GM10248 (cell line): Measurements from ENCODE around the gene FKBP15.
"Not testable (repeated sequence)": the region's sequence is repeated elsewhere in the genome, so short reads cannot be mapped to it uniquely, and the experiment has no call there.

ENCODE experiments used
- CTCF ChIA-PET: fragments of 300-600 bp; sonication (Branson Sonifier 250); formaldehyde crosslinking; extraction: SDS; loops from one replicate; lab custom pipeline; 2021; ENCODE audit warnings: antibody characterized with exemption; lab: Yijun Ruan, JAX
- POLR2A ChIA-PET: fragments of 350-650 bp; sonication (Branson Sonifier 250); formaldehyde crosslinking; extraction: SDS; loops from one replicate; lab custom pipeline; 2020; ENCODE audit warnings: antibody characterized with exemption; lab: Yijun Ruan, JAX
- DNase-seq: peaks from one replicate; pipeline ENCODE4 v3.0.0; 2012; ENCODE audit errors: extremely low spot score
- CTCF ChIP-seq: IDR thresholded peaks from 2 replicates; pipeline ENCODE4 v1.5.1; 2012; ENCODE audit warnings: mild to moderate bottlenecking, low read depth; ENCODE audit errors: extremely low read depth, missing control alignments, control extremely low read depth

The FKBP15 gene

GRCh38 chr9:113143432-113144227 is 77.4 kb downstream of the FKBP15 start:
- ChIA-PET POLR2A (no interaction called here), CTCF (interaction anchor here (1.0 to 3.6 kb wide), 4 partner anchors 13 to 223 kb away, joined by 3 to 13 read pairs (median 3); no protein-coding TSS in a partner anchor)
- no peak for TF ChIP-seq CTCF
- no peak for DNase-seq

- DNase-seq, POLR2A ChIA-PET: not testable (repeated sequence)
- CTCF ChIA-PET = interaction anchor here (1.1 kb wide), 1 partner anchor 9 kb away, joined by 3 read pairs; no protein-coding TSS in a partner anchor
Observed at GRCh38 chr9:113140896-113141295, 80.2 kb downstream of the FKBP15 start.

- ChIA-PET CTCF (interaction anchor here (1.4 kb wide), 1 partner anchor 10 kb away, joined by 6 read pairs; no protein-coding TSS in a partner anchor), POLR2A (no interaction called here)
- DNase-seq = no peak
- no peak for TF ChIP-seq CTCF
Observed at GRCh38 chr9:113139953-113140352, 81.1 kb downstream of the FKBP15 start.

- no peak for TF ChIP-seq CTCF
- CTCF ChIA-PET = interaction anchor here (1.4 kb wide), 1 partner anchor 10 kb away, joined by 6 read pairs; no protein-coding TSS in a partner anchor
- no peak for DNase-seq
- POLR2A ChIA-PET = no interaction called here
Observed at GRCh38 chr9:113139225-113139829, 81.8 kb downstream of the FKBP15 start.

GRCh38 chr9:113138760-113139159 is 82.3 kb downstream of the FKBP15 start:
- DNase-seq = no peak
- ChIA-PET POLR2A (no interaction called here), CTCF (interaction anchor here (1.4 kb wide), 1 partner anchor 11 kb away, joined by 6 read pairs; no protein-coding TSS in a partner anchor)
- TF ChIP-seq CTCF = no peak

GRCh38 chr9:113137196-113138168 is 83.6 kb downstream of the FKBP15 start:
- CTCF ChIA-PET = interaction anchor here (1.0 kb wide), 1 partner anchor 25 kb away, joined by 3 read pairs; no protein-coding TSS in a partner anchor
- no peak for TF ChIP-seq CTCF
- no peak for DNase-seq
- POLR2A ChIA-PET = no interaction called here
